WTC11 (cell line): ENCODE measurements around the gene CTNNAL1.

Experiments
- ATF2 ChIP-seq: sonication (generic); formaldehyde crosslinking; IDR thresholded peaks from 2 replicates; pipeline ENCODE4 v1.8.1; 2022; ENCODE audit warnings: low read depth, missing genetic modification reagents, borderline replicate concordance
- CTCF ChIP-seq: fragments of 200-600 bp; IDR thresholded peaks from 2 replicates; pipeline ENCODE4 v1.8.0; 2022; ENCODE audit warnings: antibody characterized with exemption
- ETV6 ChIP-seq: sonication (generic); formaldehyde crosslinking; IDR thresholded peaks from 2 replicates; pipeline ENCODE4 v1.8.1; 2022; ENCODE audit warnings: mild to moderate bottlenecking, missing genetic modification reagents
- JAZF1 ChIP-seq: fragments of 250-450 bp; sonication (Bioruptor Pico); IDR thresholded peaks from 2 replicates; pipeline ENCODE4 v1.9.0; 2021; ENCODE audit warnings: moderate library complexity, mild to moderate bottlenecking, inconsistent platforms
- MYBL2 ChIP-seq: sonication (generic); formaldehyde crosslinking; IDR thresholded peaks from 2 replicates; pipeline ENCODE4 v1.8.1; 2023; ENCODE audit warnings: mild to moderate bottlenecking, moderate library complexity, missing genetic modification reagents
- ZBTB43 ChIP-seq: sonication (generic); formaldehyde crosslinking; IDR thresholded peaks from 2 replicates; pipeline ENCODE4 v1.8.1; 2023; ENCODE audit warnings: mild to moderate bottlenecking, missing genetic modification reagents
- TF ChIP-seq, protein P1 (sequence below): sonication (generic); formaldehyde crosslinking; IDR thresholded peaks from 2 replicates; pipeline ENCODE4 v1.8.0; 2023; ENCODE audit warnings: missing genetic modification reagents, mild to moderate bottlenecking, borderline replicate concordance
- TF ChIP-seq, protein P2 (sequence below): fragments of 250-450 bp; sonication (Bioruptor Pico); IDR thresholded peaks from 2 replicates; pipeline ENCODE4 v1.9.0; 2021; ENCODE audit warnings: mild to moderate bottlenecking

DNA sequence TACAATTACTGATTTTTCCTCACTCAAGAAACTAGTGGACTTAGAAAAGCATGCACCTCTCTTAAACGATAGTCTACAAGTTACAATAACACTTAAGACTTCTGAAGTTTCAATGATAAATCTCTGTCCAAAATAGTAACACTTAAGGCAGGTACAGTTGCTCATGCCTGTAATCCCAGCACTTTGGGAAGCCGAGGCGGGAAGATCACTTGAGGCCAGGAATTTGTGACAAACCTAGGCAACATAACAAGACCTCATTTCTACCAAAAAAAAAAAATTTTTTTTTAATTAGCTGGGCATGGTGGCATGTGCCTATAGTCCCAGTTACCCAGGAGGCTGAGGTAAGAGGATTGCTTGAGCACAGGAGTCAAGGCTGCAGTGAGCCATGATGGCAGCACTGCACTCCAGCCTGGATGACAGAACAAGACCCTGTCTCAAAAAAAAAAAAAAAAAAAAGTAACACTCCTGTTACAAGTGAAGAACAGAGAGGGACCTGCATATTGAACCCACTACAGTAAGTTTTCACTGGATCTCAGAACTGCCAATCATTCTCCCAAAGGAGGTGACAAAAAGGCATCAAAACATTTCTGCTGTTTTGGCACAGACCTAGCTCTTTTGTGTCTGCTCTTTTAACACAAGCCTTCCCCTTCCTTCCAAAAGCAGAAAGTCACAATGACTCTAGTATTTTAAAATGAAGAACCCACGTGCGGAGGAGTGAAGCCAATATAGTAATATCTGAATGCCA is 75.6 kb downstream of the CTNNAL1 start:
- TF ChIP-seq ATF2 (no peak), ETV6 (no peak), ZBTB43 (CRISPR knock-in tag) (no peak), CTCF (no peak), MYBL2 (no peak), JAZF1 (CRISPR knock-in tag) (no peak)
- TF ChIP-seq, protein P1, sequence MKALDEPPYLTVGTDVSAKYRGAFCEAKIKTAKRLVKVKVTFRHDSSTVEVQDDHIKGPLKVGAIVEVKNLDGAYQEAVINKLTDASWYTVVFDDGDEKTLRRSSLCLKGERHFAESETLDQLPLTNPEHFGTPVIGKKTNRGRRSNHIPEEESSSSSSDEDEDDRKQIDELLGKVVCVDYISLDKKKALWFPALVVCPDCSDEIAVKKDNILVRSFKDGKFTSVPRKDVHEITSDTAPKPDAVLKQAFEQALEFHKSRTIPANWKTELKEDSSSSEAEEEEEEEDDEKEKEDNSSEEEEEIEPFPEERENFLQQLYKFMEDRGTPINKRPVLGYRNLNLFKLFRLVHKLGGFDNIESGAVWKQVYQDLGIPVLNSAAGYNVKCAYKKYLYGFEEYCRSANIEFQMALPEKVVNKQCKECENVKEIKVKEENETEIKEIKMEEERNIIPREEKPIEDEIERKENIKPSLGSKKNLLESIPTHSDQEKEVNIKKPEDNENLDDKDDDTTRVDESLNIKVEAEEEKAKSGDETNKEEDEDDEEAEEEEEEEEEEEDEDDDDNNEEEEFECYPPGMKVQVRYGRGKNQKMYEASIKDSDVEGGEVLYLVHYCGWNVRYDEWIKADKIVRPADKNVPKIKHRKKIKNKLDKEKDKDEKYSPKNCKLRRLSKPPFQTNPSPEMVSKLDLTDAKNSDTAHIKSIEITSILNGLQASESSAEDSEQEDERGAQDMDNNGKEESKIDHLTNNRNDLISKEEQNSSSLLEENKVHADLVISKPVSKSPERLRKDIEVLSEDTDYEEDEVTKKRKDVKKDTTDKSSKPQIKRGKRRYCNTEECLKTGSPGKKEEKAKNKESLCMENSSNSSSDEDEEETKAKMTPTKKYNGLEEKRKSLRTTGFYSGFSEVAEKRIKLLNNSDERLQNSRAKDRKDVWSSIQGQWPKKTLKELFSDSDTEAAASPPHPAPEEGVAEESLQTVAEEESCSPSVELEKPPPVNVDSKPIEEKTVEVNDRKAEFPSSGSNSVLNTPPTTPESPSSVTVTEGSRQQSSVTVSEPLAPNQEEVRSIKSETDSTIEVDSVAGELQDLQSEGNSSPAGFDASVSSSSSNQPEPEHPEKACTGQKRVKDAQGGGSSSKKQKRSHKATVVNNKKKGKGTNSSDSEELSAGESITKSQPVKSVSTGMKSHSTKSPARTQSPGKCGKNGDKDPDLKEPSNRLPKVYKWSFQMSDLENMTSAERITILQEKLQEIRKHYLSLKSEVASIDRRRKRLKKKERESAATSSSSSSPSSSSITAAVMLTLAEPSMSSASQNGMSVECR (CRISPR knock-in tag): no peak
- TF ChIP-seq, protein P2, sequence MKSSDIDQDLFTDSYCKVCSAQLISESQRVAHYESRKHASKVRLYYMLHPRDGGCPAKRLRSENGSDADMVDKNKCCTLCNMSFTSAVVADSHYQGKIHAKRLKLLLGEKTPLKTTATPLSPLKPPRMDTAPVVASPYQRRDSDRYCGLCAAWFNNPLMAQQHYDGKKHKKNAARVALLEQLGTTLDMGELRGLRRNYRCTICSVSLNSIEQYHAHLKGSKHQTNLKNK (CRISPR knock-in tag): no peak
